H9 (cell line): ENCODE results near the gene STAB1. TPM values are rescaled to one million over a fixed set of nuclear protein-coding genes. Genes with fewer than 3 reads are reported as not detected.

Experiments
- DNase-seq: peaks from one replicate; pipeline ENCODE4 v3.0.0-alpha.2; 2017
- H2AFZ ChIP-seq: one replicate; pipeline ENCODE4 v1.6.1; 2013; ENCODE audit warnings: mild to moderate bottlenecking, low read length, control low read depth, moderate library complexity
- H2AK5ac ChIP-seq: 2 replicates; pipeline ENCODE4 v1.6.1; 2013; ENCODE audit warnings: low read length, control low read depth, mixed read lengths; ENCODE audit not compliant: insufficient read length
- H2BK120ac ChIP-seq: one replicate; pipeline ENCODE4 v1.6.1; 2013; ENCODE audit warnings: low read depth, mild to moderate bottlenecking, low read length, control low read depth, inconsistent platforms; ENCODE audit not compliant: poor library complexity, severe bottlenecking
- H2BK12ac ChIP-seq: 2 replicates; pipeline ENCODE4 v1.6.1; 2013; ENCODE audit warnings: low read length, control low read depth, mixed read lengths, low read depth; ENCODE audit not compliant: insufficient read length
- H2BK15ac ChIP-seq: 2 replicates; pipeline ENCODE4 v1.6.1; 2013; ENCODE audit warnings: low read depth, low read length, control low read depth
- H2BK20ac ChIP-seq: one replicate; pipeline ENCODE4 v1.6.1; 2013; ENCODE audit warnings: low read depth, mild to moderate bottlenecking, low read length, control low read depth, inconsistent platforms; ENCODE audit not compliant: poor library complexity, severe bottlenecking
- H2BK5ac ChIP-seq: 2 replicates; pipeline ENCODE4 v1.6.1; 2013; ENCODE audit warnings: low read length, control low read depth, mixed read lengths; ENCODE audit not compliant: insufficient read length
- H3K14ac ChIP-seq: 2 replicates; pipeline ENCODE4 v1.6.1; 2013; ENCODE audit warnings: low read length, control low read depth; ENCODE audit not compliant: insufficient read depth
- H3K18ac ChIP-seq: 2 replicates; pipeline ENCODE4 v1.6.1; 2013; ENCODE audit warnings: low read depth, mild to moderate bottlenecking, mixed read lengths, low read length, control low read depth; ENCODE audit not compliant: insufficient read length
- H3K23ac ChIP-seq: 2 replicates; pipeline ENCODE4 v1.6.1; 2013; ENCODE audit warnings: low read length, control low read depth, mixed read lengths, low read depth; ENCODE audit not compliant: insufficient read length
- H3K23me2 ChIP-seq: 2 replicates; pipeline ENCODE4 v1.6.1; 2013; ENCODE audit warnings: low read depth, mild to moderate bottlenecking, mixed read lengths, low read length, control low read depth; ENCODE audit not compliant: insufficient read length, poor library complexity, severe bottlenecking
- H3K27ac ChIP-seq: 2 replicates; pipeline ENCODE4 v1.5.1; 2013; ENCODE audit warnings: low read length, control low read depth, mixed read lengths, low read depth; ENCODE audit not compliant: insufficient read length
- H3K27me3 ChIP-seq: 2 replicates; pipeline ENCODE4 v1.6.1; 2013; ENCODE audit warnings: low read length, control low read depth, inconsistent platforms; ENCODE audit not compliant: insufficient read depth
- H3K4ac ChIP-seq: 2 replicates; pipeline ENCODE4 v1.6.1; 2013; ENCODE audit warnings: low read depth, mild to moderate bottlenecking, control low read depth, inconsistent platforms, low read length, moderate library complexity
- H3K4me1 ChIP-seq: 2 replicates; pipeline ENCODE4 v1.6.1; 2013; ENCODE audit warnings: low read length, control low read depth, inconsistent platforms; ENCODE audit not compliant: insufficient read depth
- H3K4me2 ChIP-seq: 2 replicates; pipeline ENCODE4 v1.6.1; 2013; ENCODE audit warnings: low read length, control low read depth, mixed read lengths; ENCODE audit not compliant: insufficient read length, insufficient read depth
- H3K56ac ChIP-seq: 2 replicates; pipeline ENCODE4 v1.6.1; 2013; ENCODE audit warnings: low read depth, mild to moderate bottlenecking, mixed read lengths, low read length, control low read depth; ENCODE audit not compliant: insufficient read length
- H3K79me1 ChIP-seq: 2 replicates; pipeline ENCODE4 v1.6.1; 2013; ENCODE audit warnings: low read depth, mild to moderate bottlenecking, moderate library complexity, low read length, control low read depth, inconsistent platforms; ENCODE audit not compliant: insufficient read depth, poor library complexity, severe bottlenecking
- H3K79me2 ChIP-seq: 2 replicates; pipeline ENCODE4 v1.6.1; 2013; ENCODE audit warnings: low read length, control low read depth, inconsistent platforms; ENCODE audit not compliant: insufficient read depth
- H3K9ac ChIP-seq: 2 replicates; pipeline ENCODE4 v1.6.1; 2013; ENCODE audit warnings: low read length, control low read depth, mixed read lengths; ENCODE audit not compliant: insufficient read length; ENCODE audit errors: extremely low read depth
- H3K9me3 ChIP-seq: one replicate; pipeline ENCODE4 v1.6.1; 2013; ENCODE audit warnings: low read depth, low read length, inconsistent platforms; ENCODE audit not compliant: control insufficient read depth
- H3T11ph ChIP-seq: one replicate; pipeline ENCODE4 v1.6.1; 2013; ENCODE audit warnings: mild to moderate bottlenecking, low read length, control low read depth, inconsistent platforms
- H4K20me1 ChIP-seq: one replicate; pipeline ENCODE4 v1.6.1; 2013; ENCODE audit not compliant: control insufficient read depth, insufficient read length, insufficient read depth
- H4K5ac ChIP-seq: 2 replicates; pipeline ENCODE4 v1.6.1; 2013; ENCODE audit warnings: low read depth, mild to moderate bottlenecking, mixed read lengths, low read length, control low read depth; ENCODE audit not compliant: insufficient read length
- H4K8ac ChIP-seq: replicated peaks from 2 replicates; pipeline ENCODE4 v1.6.1; 2013; ENCODE audit warnings: low read length, control low read depth, mixed read lengths, low read depth; ENCODE audit not compliant: insufficient read length
- H4K91ac ChIP-seq: 2 replicates; pipeline ENCODE4 v1.6.1; 2013; ENCODE audit warnings: low read depth, mild to moderate bottlenecking, moderate library complexity, mixed read lengths, low read length, control low read depth; ENCODE audit not compliant: insufficient read length
- H3K27ac Mint-ChIP-seq, 3 experiments: 2 replicates in 2 of 3; 3 replicates in 1 of 3; pipeline ENCODE4 v1.8.0; 2020 to 2021; ENCODE audit warnings: mixed read lengths in 3 of 3, mild to moderate bottlenecking in 1 of 3, moderate library complexity in 1 of 3
- H3K27me3 Mint-ChIP-seq: 2 replicates; pipeline ENCODE4 v1.8.0; 2021; ENCODE audit warnings: low read depth, mild to moderate bottlenecking, moderate library complexity, mixed read lengths
- H3K36me3 Mint-ChIP-seq, 3 experiments: 2 replicates in 2 of 3; 3 replicates in 1 of 3; pipeline ENCODE4 v1.8.0; 2020 to 2021; ENCODE audit warnings: low read depth in 3 of 3, mixed read lengths in 3 of 3; ENCODE audit not compliant: insufficient read depth in 1 of 3
- H3K4me1 Mint-ChIP-seq, 2 experiments: 2 replicates each; pipeline ENCODE4 v1.8.0; 2020; ENCODE audit warnings: mixed read lengths in 2 of 2
- H3K4me3 Mint-ChIP-seq, 2 experiments: 2 replicates in 1 of 2; 3 replicates in 1 of 2; pipeline ENCODE4 v1.8.0; 2020 to 2021; ENCODE audit warnings: mild to moderate bottlenecking in 2 of 2, mixed read lengths in 2 of 2, moderate library complexity in 1 of 2
- H3K9me3 Mint-ChIP-seq, 2 experiments: 2 replicates in 1 of 2; 3 replicates in 1 of 2; pipeline ENCODE4 v1.8.0; 2020; ENCODE audit warnings: mild to moderate bottlenecking in 2 of 2, mixed read lengths in 2 of 2, moderate library complexity in 1 of 2
- CTCF ChIP-seq: fragments of 200-600 bp; sonication (generic); conservative IDR thresholded peaks from 3 replicates; pipeline ENCODE4 v1.8.0; 2021; ENCODE audit warnings: antibody characterized with exemption, mild to moderate bottlenecking
- WGBS: extraction: QIAGEN DNeasy Blood & Tissue Kit; methylation state at CpG from one replicate; pipeline ENCODE4 v1.1.7; 2013; ENCODE audit warnings: missing lambda C conversion rate, low lambda C conversion rate, mixed read lengths; ENCODE audit not compliant: insufficient read length; ENCODE audit errors: extremely low coverage; 5-methylcytosine and 5-hydroxymethylcytosine counted together
- total RNA-seq: library from RNA; stranded (reverse); gene quantifications from 2 replicates; pipeline ENCODE4 v1.2.1, GENCODE V29; 2021

Gene STAB1
- total RNA-seq, 1 experiment from 2014 or later: 1.5 TPM

GRCh38 chr3:52495777-52496602, 852 bp downstream of the STAB1 start:
- H3K4ac ChIP-seq: no peak overlapping the region
- no peaks in the 10 kb centered on the region for H3K9me3 ChIP-seq
- Mint-ChIP-seq H3K27ac (no peak overlapping the region; a peak in 1 of 7 replicates), H3K4me1 (peaks cover 8 to 16% of the 10 kb centered on the region in 2 experiments), H3K9me3 (no peaks in the 10 kb centered on the region), H3K36me3 (peaks cover 2 to 21% (median 19%) of the 10 kb centered on the region in 3 experiments), H3K27me3 (no peaks in the 10 kb centered on the region), H3K4me3 (no peak overlapping the region)
- H4K20me1 ChIP-seq: no peaks in the 10 kb centered on the region
- no peak overlapping the region for H3K9ac ChIP-seq
- no peaks in the 10 kb centered on the region for H3K23me2 ChIP-seq
- H2BK5ac ChIP-seq: no peak overlapping the region
- H3K27me3 ChIP-seq: no peaks in the 10 kb centered on the region
- no peak for TF ChIP-seq CTCF
- no peak overlapping the region for H2AFZ ChIP-seq
- WGBS: no CpG with 5 or more reads among the region's 16 CpGs
- no peak overlapping the region for H2BK120ac ChIP-seq
- no peak overlapping the region for H3K23ac ChIP-seq
- no peaks in the 10 kb centered on the region for H3K79me2 ChIP-seq
- H4K8ac ChIP-seq: no peak overlapping the region
- no peaks in the 10 kb centered on the region for H3K79me1 ChIP-seq
- DNase-seq: no peak
- H4K91ac ChIP-seq: no peak overlapping the region
- no peak overlapping the region for H2BK12ac ChIP-seq
- H3K14ac ChIP-seq: no peak overlapping the region; the same call in 1 of the 2 replicates
- no peak overlapping the region for H2BK20ac ChIP-seq
- H3K4me1 ChIP-seq: no peaks in the 10 kb centered on the region
- H3K27ac ChIP-seq: no peak overlapping the region
- no peak overlapping the region for H4K5ac ChIP-seq
- no peak overlapping the region for H2AK5ac ChIP-seq
- no peak overlapping the region for H3K56ac ChIP-seq
- no peak overlapping the region for H3T11ph ChIP-seq
- H3K4me2 ChIP-seq: no peak overlapping the region
- no peak overlapping the region for H2BK15ac ChIP-seq
- no peak overlapping the region for H3K18ac ChIP-seq
